Measurements from ENCODE around the gene TEX29.

Gene TEX29

GRCh38 chr13:111372651-111373425 is 52.4 kb downstream of the TEX29 start:
- no peak for DNase-seq

GRCh38 chr13:111373486-111373885 is 53.0 kb downstream of the TEX29 start:
- no peak for DNase-seq

DNA sequence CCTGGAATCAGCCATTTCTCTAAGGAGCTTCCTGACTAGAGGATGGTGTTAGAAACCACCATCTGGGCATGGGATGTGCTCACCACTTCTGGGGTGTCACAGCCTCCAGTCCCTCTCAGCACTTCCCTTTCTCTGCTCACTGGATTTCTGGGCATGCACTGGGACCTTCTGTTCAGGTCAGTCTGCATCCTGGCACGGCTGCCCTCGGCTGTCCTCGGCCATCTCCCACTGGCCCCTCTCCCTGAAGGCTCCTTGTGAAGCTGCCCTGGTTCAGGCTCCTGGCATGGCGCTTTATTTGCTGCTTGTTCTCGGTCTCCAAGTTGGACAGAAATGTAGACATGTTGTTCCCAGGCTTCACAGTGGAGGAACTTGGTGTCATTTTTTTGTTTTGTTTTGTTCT is 60.0 kb downstream of the TEX29 start:
- no peak for DNase-seq

- DNase-seq = no peak
Measured at GRCh38 chr13:111382411-111382810, 62.0 kb downstream of the TEX29 start.

DNA sequence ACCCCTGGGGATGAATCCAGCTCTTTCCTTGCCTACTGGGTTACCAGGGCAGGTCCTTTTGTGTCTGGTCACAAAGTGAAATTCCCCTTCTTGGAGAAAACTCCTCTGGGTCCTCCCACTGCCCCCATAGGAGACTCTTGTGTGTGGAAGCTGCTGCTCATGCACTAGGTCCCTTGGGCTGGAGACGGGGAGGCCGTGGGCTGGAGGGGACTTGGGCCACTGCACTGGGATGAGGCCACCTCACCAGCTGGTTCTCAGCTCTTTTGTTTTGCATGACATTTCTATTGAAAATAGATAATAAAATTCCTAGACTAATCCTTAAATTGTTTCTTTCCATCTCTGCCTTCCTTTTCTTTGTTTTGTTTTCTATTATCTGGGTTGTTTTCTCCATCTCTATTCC is 62.4 kb downstream of the TEX29 start:
- DNase-seq = no peak

GRCh38 chr13:111383591-111384440 is 63.4 kb downstream of the TEX29 start:
- DNase-seq = no peak

DNA sequence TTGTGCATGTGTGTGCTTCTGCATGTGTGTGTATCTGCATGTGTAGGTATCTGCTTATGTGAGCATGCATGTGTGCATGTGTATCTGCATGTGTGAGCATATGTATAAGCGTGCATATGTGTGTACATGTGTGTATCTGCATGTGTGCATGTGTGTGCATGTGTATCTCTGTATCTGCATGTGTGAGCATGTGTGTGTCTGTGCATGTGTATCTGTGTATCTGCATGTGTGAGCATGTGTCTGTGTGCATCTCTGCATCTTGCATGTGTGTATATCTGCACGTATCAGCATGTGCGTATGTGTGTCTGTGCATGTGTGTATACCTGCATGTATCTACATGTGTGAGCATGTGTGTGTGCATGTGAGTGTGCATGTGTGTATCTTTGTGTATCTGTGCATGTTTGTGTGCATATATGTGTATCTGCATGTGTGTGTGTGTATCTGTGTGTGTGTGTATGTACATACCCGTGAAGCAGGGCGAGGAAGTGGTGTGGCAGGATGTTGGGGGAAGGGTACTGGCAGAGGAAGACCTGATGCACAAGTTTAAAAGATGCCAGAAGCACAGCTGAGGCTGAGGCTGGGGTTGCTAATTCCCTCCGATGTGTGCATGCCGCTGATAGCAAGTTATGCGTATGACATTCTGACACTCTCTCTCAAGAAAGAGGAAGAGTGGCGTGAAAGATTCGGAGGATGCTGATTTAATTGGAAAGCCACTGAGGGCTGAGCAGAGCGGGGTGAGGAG is 64.2 kb downstream of the TEX29 start:
- peak in 1 of 2 donors; percentile 20 for DNase-seq

- no peak for DNase-seq
Measured at GRCh38 chr13:111385183-111385857, 64.9 kb downstream of the TEX29 start.

GRCh38 chr13:111387026-111387871 is 66.8 kb downstream of the TEX29 start:
- no peak for DNase-seq

DNA sequence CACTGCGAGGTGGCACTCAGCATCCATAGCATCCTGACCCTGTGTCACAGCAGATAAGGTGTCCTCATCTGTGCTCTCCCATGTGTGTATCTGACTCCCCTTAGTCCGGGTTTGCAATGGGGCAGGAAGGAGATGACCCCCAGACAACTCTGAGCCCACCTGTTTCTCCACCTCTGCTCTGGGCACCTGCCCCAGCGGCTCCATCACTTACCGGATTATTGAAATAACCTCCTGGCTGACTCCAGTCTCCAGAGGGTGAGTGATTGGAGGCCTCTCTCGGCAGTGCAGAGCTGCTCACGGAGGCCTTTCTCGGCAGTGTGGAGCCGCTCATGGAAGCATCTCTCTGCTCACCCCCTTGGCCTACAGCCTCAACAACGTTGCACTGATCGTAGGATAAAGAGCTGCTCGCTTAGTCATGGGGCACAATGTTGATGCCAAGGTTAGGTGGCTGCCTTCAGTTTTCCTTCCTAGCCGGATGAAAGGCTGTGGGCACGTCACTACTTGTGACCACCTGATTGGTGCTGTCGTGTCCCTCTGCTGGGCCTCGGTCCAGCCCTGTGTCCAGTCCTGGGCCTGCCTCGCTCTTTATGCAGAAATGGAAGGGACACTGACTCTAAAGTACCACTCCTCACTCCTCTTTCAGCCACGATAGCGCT is 67.6 kb downstream of the TEX29 start:
- no peak for DNase-seq

- DNase-seq = peak; percentile 27 to 50
Measured at GRCh38 chr13:111388851-111389500, 68.5 kb downstream of the TEX29 start.

DNA sequence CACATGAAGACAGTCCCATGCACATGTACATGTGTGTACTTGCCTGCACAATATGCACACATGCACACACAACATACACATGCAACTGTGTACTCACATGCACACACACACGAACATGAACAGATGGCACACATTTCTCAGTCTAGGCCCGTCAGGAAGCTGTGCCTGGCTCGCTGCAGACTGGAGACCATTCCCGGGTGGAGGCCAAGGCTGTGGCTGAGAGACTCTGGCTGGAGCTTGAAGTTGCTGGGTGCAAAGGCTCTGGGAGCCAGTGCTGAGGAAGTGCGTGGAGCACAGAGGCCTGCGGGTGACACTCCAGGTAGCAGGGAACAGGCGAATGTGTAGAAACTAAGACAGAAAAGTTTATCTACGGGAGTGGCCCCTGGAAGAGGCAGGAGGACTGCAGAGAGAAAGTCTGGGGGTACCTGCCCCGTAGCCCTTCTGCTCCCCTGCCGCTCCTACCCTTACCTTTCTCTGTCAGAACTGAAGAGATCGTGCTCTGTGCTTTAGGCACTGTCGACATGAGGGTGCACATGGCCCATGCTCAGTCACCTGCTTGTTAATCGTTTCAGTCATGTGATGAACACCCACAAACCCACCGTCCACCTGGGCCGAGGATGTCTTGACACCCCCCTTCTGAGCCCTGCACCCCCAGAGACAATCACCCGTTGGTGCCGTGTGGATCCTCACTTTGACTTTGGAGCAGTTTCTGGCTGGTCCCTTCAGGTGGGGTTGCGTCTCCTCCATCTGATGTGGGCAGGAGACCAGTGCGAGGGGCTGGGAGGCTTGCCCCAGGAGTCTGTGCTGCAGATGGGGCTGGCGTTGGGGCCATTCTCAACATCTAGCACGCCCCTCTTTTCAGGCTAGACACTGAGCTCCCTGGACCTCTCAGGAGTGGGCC is 69.4 kb downstream of the TEX29 start:
- DNase-seq = no peak

DNA sequence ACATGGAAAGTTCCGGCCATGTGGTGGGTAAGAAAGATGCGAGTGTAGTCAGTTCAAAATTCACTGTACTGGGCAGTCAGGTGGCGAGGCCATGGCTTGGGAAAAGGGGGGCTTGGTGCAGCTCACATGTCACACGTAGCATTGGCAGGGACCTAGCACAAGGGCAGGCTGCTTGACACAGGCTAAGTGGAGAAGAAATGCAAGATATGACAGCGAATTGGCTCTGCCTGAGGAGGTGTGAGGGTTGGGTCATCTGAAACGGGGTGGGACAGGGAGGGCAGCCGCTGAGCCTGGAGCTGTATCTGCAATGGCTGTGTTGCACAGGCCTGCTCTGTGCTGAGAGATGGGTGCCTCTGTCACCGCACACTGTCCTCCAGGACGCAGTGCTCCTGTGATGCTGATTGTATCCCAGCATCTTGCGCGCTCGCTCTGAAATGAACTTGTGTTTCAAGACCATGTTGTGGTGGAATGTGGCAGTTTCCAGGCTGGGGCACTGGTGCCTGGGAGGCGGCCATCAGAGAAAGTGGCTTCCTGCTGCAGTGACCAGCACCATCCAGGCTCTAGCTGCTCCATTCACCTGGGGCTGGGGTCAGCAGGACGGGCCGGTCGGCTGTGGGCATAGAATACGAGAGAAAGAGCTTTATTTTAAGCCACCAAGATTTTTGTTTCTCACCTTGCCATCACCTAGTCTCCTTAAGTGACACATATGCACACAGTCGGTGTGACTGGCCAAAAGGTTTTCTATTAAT is 70.3 kb downstream of the TEX29 start:
- DNase-seq = no peak

GRCh38 chr13:111392486-111392885 is 72.0 kb downstream of the TEX29 start:
- no peak for DNase-seq

GRCh38 chr13:111393221-111393790 is 72.9 kb downstream of the TEX29 start:
- no peak for DNase-seq

Data from stimulated activated CD4-positive, alpha-beta T cell treated with anti-CD3 and anti-CD28 coated beads, Interleukin-2, amount 100 ng/mL, for 24 hours (primary cell).